Breast epithelium (tissue), 4 donors: Measurements from ENCODE around the gene TTC28. TPM values are rescaled to one million over a fixed set of nuclear protein-coding genes. Genes with fewer than 3 reads are reported as not detected.

ENCODE experiments used
- DNase-seq, 2 donors: peaks; one replicate each; pipeline ENCODE4 v3.0.0-alpha.2; 2019; ENCODE audit warnings: low spot score in 2 of 2
- H3K27ac ChIP-seq, 2 donors: fragments of 200-600 bp; sonication (generic) in 1 of 2; one replicate each; pipeline ENCODE4 v1.5.1; 2016 to 2019; ENCODE audit warnings: mild to moderate bottlenecking in 1 of 2
- H3K27me3 ChIP-seq, 2 donors: fragments of 200-600 bp; sonication (generic) in 1 of 2; one replicate each; pipeline versions ENCODE4 v1.5.1 to v1.6.0; 2017 to 2019; ENCODE audit warnings: control low read depth in 1 of 2, mild to moderate bottlenecking in 1 of 2
- H3K36me3 ChIP-seq: fragments of 200-600 bp; one replicate; pipeline ENCODE4 v1.5.1; 2019
- H3K4me1 ChIP-seq, 2 donors: fragments of 200-600 bp; sonication (generic); one replicate each; pipeline ENCODE4 v1.5.1; 2016 to 2019; ENCODE audit warnings: control low read depth in 1 of 2
- H3K4me3 ChIP-seq, 3 donors: fragments of 200-600 bp; sonication (generic); 1 replicate in 2 of 3; 2 replicates in 1 of 3; pipeline ENCODE4 v1.5.1; 2016 to 2019; ENCODE audit warnings: mild to moderate bottlenecking in 3 of 3, moderate library complexity in 2 of 3
- H3K9me3 ChIP-seq, 2 donors: fragments of 200-600 bp; sonication (generic) in 1 of 2; one replicate each; pipeline ENCODE4 v1.5.1; 2016 to 2019; ENCODE audit warnings: control low read depth in 1 of 2
- POLR2A ChIP-seq: fragments of 450-650 bp; IDR thresholded peaks from one replicate; pipeline ENCODE4 v1.6.1; 2016; ENCODE audit warnings: antibody characterized with exemption, mild to moderate bottlenecking, moderate library complexity
- POLR2AphosphoS5 ChIP-seq, 3 donors: sonication (generic); formaldehyde crosslinking; IDR thresholded peaks; one replicate each; pipeline ENCODE4 v1.6.1; 2017; ENCODE audit warnings: antibody characterized with exemption in 3 of 3
- intact Hi-C: fragments of 100-400 bp; cut with DNase I; formaldehyde crosslinking; loops from one replicate; pipeline ENCODE4 v1.15.1; 2023; ENCODE audit warnings: low total_unique reads
- total RNA-seq, 3 donors: library from RNA; depleted of rRNA; stranded (reverse); fragments of >200 nt; gene quantifications; one replicate each; pipeline ENCODE4 v1.1.0, GENCODE V29; 2016
- TF ChIP-seq, protein P1 (sequence below), 3 donors: fragments of 450-650 bp; IDR thresholded peaks; one replicate each; pipeline ENCODE4 v1.5.1; 2016 to 2017; ENCODE audit warnings: antibody characterized with exemption in 3 of 3, mild to moderate bottlenecking in 3 of 3, moderate library complexity in 3 of 3

Gene TTC28
- total RNA-seq, 3 donors from 2014 or later, result 33.5 to 43.3 (median 40.2) TPM

DNA sequence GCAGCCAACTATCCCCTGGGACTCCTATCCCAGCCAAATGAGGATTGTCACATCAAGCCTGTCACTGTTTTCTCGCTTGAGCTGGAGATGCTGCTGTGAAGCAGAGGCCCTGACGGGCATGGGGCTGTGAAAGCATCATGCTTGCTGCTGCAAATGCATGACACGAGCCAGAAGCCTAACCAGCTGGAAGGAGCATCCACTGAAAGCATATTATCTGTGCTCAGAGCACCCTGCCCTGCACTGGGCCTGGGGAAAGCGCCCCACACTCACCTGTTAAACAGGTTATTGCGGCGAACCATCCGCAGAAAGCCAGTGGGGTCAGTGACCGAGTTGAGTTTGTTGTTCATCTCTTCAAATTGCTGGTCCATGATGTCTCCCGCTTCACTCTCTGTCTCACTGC is 649.7 kb downstream of the TTC28 start:
- Histone ChIP-seq H3K27me3 (no peaks in the 10 kb centered on the region), H3K9me3 (no peaks in the 10 kb centered on the region), H3K4me1 (peaks cover 8 to 33% of the 10 kb centered on the region in 2 donors), H3K36me3 (no peaks in the 10 kb centered on the region), H3K4me3 (no peak overlapping the region), H3K27ac (peak overlapping the region; percentile 80 to 88)
- intact Hi-C loops, result loop anchor here (10.0 kb wide), 1 partner anchor 565 kb away; no protein-coding TSS in a partner anchor
- TF ChIP-seq, protein P1, sequence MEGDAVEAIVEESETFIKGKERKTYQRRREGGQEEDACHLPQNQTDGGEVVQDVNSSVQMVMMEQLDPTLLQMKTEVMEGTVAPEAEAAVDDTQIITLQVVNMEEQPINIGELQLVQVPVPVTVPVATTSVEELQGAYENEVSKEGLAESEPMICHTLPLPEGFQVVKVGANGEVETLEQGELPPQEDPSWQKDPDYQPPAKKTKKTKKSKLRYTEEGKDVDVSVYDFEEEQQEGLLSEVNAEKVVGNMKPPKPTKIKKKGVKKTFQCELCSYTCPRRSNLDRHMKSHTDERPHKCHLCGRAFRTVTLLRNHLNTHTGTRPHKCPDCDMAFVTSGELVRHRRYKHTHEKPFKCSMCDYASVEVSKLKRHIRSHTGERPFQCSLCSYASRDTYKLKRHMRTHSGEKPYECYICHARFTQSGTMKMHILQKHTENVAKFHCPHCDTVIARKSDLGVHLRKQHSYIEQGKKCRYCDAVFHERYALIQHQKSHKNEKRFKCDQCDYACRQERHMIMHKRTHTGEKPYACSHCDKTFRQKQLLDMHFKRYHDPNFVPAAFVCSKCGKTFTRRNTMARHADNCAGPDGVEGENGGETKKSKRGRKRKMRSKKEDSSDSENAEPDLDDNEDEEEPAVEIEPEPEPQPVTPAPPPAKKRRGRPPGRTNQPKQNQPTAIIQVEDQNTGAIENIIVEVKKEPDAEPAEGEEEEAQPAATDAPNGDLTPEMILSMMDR (IDR thresholded peaks at IDR 0.05), result no peak
- no peak for TF ChIP-seq POLR2AphosphoS5 (IDR thresholded peaks at IDR 0.05)
- TF ChIP-seq POLR2A, result no peak
- no peak for DNase-seq

DNA sequence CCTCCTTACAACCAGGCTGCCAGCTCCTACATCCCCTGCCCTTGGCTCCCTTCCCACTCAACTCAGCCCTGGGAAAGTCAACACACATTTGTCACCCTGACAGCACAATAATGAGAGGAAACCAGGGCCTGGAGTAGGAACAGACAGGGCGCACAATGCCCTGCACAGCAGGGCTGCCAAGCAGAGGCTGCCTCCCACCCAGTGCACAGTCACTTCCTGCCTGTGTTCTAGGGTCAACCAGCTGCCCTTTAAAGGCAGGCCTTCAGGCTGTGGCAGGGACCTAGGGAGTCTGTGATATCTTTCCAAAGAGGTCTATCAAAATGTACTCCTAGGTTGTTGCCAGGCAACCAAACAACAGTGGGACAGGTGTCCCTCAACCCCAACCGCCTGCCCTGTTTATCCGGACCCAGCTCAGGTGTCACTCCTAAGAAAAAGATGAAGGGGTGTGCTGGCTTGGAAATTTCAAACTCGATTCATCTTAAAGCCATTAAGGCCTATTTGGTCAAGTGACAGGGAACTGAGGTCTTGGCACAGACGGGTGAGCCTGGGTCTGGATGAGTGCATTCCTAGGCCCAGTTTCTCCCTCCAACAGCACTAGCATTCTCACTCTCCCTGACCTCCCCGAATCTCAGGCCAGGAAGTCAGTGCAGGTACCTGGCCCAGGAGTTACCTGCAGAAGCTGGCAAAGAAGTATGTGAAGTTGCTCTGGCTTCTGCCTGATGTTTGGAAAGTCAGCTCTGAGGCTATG is 650.3 kb downstream of the TTC28 start:
- H3K4me1 ChIP-seq, result peaks cover 4 to 27% of the 10 kb centered on the region in 2 donors
- TF ChIP-seq, protein P1 (IDR thresholded peaks at IDR 0.05), result no peak
- TF ChIP-seq POLR2AphosphoS5 (IDR thresholded peaks at IDR 0.05), result peak in 1 of 3 donors; percentile 48

GRCh38 chr22:28027453-28028448 is 651.9 kb downstream of the TTC28 start:
- peak in 1 of 2 donors; percentile 65 for DNase-seq
- H3K36me3 ChIP-seq, result no peaks in the 10 kb centered on the region
- no peak overlapping the region for H3K4me3 ChIP-seq
- TF ChIP-seq POLR2AphosphoS5 (IDR thresholded peaks at IDR 0.05) (peak in 1 of 3 donors; percentile 39), POLR2A (no peak)
- TF ChIP-seq, protein P1 (IDR thresholded peaks at IDR 0.05), result no peak
- no peaks in the 10 kb centered on the region for H3K27me3 ChIP-seq
- no peaks in the 10 kb centered on the region for H3K9me3 ChIP-seq
- peak overlapping the region; percentile 52 to 88 for H3K27ac ChIP-seq
- peaks cover 4 to 24% of the 10 kb centered on the region in 2 donors for H3K4me1 ChIP-seq
- intact Hi-C loops, result loop anchor here (10.0 kb wide), 1 partner anchor 567 kb away; no protein-coding TSS in a partner anchor

More for the DNA sequence above, 650.3 kb downstream of the TTC28 start:
- Histone ChIP-seq H3K27me3 (no peaks in the 10 kb centered on the region), H3K4me3 (no peak overlapping the region), H3K36me3 (no peaks in the 10 kb centered on the region), H3K9me3 (no peaks in the 10 kb centered on the region), H3K27ac (peak overlapping the region; percentile 80 to 88)
- DNase-seq, result peak; percentile 65 to 79
- intact Hi-C loops, result loop anchor here (10.0 kb wide), 1 partner anchor 565 kb away; no protein-coding TSS in a partner anchor

GRCh38 chr22:28025866-28026575 is 653.6 kb downstream of the TTC28 start:
- H3K27me3 ChIP-seq, result no peaks in the 10 kb centered on the region
- peak in 1 of 2 donors; percentile 9 for DNase-seq
- H3K4me1 ChIP-seq, result peaks cover 4 to 24% of the 10 kb centered on the region in 2 donors
- no peaks in the 10 kb centered on the region for H3K9me3 ChIP-seq
- TF ChIP-seq, protein P1 (IDR thresholded peaks at IDR 0.05), result no peak
- TF ChIP-seq POLR2AphosphoS5 (IDR thresholded peaks at IDR 0.05) (no peak), POLR2A (no peak)
- H3K4me3 ChIP-seq, result no peak overlapping the region
- intact Hi-C loops, result loop anchor here (10.0 kb wide), 1 partner anchor 569 kb away; no protein-coding TSS in a partner anchor
- H3K27ac ChIP-seq, result no peak overlapping the region
- H3K36me3 ChIP-seq, result no peaks in the 10 kb centered on the region
